NCI-H510A (cell line): Measurements from ENCODE around the gene PTH2R.
"Not testable (repeated sequence)": the region's sequence is repeated elsewhere in the genome, so short reads cannot be mapped to it uniquely, and the experiment has no call there.

Experiments
- DNase-seq: peaks from one replicate; lab custom pipeline; 2025; lab: John Stamatoyannopoulos, UW

PTH2R gene

GRCh38 chr2:208406474-208407451, at the start of gene PTH2R:
Gene PTH2R (plus strand): TSS chr2:208406792. CDS start chr2:208407044, 252 bp downstream.
- peak; percentile 85 for DNase-seq

- no peak for DNase-seq
Observed at GRCh38 chr2:208356846-208357574, 49.6 kb upstream of the PTH2R start.

DNA sequence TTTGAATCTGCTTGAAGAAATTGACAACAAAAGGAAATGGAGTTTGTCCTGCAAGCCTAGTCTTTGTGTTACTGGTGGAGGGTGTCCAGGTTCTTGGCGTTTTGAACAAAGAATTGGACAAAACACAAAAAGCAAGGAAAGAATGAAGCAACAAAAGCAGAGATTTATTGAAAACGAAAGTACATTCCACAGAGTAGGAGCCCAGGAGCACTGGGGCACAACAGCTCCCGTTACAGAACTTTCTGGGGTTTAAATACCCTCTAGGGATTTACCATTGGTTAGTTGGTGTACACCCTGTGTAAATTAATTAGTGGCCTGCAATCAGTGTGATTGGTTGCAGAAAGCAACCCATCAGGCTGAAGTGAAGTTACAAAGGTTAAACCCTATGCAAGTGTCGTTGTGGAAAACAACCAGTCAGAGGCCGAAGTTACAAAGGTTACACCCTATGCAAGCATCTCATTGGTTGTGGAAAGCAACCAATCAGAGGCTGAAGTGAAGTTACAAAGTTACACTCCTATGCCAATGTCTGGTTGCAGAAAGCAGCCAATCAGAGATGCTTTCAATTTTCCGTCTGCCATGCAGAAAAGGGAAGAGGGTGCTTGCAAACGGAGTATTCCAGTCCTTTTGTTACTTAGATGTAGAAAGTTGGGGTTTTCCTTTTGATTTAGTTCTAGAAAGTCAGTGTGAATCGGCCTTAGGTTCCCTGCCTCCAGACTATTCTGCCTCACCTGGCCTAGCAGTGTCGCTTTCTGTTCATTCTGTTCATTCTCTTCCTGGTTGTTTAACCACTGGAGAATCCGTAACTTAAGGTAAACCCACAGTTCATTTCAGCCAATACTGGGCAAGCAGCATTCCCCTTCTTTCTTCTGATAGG, 47.6 kb upstream of the PTH2R start:
- DNase-seq, result peak; percentile 85

DNA sequence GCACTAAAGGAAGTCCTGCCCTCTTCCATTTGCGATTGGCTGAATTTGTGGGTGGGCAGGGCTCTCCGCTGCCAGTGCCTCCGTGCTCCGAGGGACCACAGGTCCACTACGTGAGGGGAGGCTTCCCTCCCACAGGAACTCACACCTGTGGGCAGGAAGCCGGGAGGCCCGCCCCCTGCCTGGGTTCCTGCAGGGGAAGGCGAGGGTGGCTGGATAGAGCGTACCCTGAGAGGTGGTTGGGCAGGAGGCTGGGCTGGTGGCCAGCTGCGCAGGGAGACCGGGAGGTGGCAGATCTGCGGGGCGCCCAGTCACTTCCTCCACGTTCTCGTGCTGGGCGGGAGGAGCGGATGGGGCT, 47.0 kb upstream of the PTH2R start:
- peak; percentile 98 for DNase-seq

DNA sequence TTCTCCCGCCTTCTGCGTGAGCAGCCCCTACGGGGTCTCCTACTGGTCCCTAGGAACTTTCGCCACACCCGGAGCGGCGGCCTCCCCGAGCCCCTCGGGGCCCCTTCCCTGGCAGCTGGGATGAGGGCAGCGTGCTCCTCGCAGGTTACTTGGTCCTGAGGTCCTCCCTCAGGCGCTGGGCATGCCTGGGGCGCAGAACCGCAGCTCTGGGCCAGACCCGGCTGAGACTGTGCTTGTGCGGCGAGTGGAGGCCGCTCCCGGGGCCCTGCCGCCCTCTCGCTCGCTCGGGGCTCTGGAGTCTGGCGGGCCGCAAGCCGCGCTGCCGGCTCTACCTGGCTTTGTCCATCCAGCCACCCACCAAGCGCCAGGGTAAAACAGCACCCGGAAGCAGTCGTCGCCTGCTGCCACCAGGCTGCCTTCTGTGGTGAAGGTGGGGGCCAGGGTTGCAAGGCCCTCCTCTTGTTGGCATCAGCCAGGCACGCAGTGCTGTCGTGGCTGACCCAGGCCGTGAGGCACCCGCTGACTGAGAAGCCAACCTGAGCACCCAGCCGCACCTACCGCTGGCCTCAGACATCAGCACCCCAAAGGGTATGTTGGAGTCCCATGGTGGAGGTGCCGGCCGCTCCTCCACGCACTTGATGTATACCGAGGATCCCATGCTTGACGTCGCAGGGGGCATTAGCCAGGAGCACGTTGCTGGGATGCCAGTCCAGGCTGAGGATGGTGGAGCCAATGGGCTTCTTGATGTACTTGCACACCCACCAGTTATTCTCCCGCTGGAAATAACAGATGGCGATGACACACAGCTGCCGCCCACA, 46.1 kb upstream of the PTH2R start:
- peak; percentile 45 for DNase-seq

DNA sequence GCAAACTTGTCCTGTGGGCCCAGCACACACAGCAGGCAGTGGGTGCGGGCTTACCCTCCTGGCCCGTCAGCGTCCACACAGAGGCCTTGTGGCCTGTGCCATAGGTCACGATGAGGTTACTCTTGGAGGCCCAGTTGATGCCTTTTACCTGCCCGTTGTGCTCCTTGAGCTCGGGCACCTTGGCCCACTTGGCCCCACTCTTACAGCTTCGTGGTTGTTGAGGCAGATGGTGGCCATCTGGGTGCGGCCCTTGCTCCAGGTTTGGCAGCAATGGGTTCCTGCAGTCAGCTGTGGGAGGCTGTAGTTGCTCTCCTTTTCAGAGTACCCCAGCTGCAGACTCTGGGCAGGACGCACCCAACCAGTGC, 45.5 kb upstream of the PTH2R start:
- no peak for DNase-seq

- no peak for DNase-seq
Observed at GRCh38 chr2:208363485-208363884, 43.1 kb upstream of the PTH2R start.

DNA sequence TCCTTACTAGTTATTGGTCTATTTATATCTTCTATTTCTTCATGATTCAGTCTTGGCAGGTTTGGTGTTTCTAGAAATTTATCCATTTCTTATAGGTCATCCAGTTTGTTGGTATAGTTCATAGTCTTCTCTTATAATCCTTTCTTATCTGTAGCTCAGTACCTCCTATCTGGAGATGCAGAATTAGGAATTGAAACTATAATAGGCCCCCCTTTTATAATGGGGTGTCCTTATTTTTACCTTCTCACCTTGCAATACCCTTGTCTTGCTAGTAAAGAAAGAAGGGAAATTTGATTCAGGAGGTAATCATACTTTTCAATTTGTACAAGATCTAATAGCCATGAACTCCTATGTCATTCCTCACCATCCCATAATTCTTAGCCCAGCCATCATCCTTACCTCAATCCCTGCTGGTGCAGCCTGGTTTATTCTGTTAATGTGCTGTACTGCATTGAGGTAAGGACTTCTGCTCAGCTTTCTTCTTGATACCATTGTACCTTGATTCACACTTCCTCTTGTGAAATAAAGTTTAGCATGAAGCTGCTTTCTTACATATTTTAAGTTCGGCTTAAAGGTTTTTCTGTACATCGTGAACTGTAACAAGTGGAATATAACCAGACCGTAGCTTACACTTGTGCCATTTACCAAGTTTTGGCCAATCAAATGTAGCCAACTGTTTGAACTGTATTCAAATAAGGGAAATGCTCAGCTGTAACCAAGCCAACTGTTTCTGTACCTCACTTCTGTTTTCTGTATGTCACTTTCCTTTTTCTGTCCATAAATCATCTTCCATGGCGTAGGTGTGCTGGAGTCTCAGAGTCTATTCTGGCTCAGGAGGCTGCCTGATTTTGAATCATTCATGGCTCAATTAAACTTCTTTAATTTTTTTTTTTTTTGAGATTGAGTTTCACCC, 40.1 kb upstream of the PTH2R start:
- DNase-seq, result no peak

DNA sequence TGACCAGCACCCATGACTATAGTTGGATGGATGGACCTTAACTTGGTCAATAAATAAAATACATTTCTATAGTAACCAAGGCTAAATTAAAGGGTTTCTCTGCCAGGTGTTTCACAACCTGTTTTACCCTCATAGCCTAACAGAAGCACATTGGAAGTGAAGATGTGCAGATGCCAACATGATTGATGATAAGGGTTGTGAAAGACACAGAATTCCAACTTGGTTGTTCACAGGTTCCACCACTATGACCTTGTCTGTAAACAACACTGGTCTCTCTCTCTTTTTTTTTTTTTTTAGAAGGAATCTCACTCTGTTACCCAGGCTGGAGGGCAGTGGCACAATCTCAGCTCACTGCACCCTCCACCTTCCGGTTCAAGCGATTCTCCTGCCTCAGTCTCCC, 37.5 kb upstream of the PTH2R start:
- no peak for DNase-seq

DNA sequence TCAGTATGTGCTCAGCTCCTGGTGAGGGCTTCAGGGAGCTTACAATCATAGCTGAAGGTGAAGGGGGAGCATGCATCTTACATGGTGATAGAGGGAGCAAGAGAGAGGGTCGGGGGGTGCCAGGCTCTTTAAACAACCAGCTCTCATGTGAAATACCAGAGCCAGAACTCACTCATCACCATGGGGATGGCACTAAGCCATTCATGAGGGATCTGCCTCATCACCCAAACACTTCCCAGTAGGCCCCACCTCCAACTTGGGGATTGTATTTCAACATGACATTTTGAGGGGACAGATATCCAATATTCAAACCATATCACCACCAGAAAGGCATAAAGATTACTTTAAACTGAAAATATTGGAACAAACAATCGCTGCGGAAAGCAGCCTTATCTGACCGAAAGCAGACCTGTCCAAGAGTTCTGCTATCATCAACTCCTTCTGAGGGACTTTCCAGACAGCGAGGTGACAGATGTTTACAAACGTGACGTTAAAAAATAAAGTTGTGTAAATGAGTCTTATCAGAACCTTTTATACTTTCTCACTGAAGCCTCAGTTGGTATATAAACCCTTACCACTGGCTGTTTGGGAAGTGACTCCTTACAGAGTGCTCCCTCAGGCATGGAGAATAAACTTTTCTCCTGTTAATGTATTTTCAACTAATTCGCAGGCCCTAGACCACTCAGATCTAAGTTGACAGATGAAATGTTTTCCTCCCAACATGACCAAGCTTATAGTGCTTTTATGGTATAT, 35.5 kb upstream of the PTH2R start:
- DNase-seq, result no peak

DNA sequence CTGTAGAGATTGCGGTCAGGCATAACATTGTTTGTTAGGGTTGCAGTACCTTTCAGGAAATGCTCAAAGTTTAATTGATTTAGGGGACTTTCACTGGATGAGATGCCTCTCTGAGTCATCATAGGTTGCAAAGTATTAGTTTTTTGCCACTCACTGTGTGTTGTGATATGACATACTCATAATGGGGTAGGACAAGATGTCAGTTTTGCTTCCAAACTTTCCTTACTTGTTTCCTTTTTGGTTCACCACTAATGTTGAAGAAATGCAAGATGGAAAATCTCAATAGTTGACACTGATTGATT, 35.0 kb upstream of the PTH2R start:
- DNase-seq, result no peak

DNA sequence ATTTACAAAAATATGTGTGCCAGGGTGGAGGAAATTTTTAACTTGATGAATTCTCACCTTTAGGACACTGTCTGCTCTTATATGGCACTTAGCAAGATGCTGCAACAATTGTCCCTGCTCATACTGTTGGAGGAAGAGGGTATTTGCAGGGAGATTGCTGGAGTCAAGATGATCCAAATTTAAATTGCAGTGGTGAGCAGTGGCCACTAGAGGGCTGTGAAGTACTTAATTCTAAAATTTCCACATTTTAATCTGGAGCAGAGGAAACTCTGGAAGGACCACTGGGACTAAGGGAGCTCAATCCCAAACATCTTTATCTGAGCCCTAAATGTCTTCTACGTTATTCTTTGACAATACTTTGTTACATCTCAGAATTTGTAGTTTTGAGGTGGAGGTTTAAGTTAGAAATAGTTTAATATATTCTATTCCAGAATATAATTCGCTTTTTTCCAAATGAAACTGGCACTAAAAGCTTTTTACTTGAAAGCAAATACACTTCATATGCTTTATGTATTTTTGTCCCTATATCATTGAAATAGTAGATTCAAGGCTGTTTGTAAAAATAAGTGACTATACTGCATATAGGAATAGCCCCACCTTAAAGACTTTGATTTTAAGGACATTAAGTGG, 33.0 kb upstream of the PTH2R start:
- no peak for DNase-seq

DNA sequence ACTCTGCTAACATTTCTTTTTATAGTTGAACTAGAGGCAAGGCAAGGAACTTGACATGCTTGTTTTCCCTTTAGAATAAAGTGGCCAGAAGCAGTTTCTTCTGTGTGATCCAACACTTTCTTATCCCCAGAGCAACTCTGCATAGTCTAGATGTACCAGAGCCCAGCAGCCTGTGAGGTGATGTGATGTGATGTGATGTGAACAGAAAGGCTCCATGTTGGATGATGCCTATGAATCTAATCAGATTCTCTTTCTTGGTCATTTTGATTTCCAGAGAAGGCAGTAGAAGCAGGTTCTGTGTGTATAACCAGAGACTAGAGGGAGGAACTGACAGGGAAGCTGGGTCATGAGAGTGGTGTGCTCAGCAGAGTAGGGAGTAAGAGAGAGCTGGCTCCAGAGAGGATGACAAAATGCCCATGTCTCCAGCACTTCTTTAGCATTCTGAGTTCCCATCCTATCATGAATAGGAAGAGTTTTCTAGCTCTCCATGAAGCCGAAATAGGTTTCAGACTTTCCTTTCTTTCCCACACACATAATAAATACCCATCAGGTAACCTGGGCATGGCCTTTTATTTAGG, 31.0 kb upstream of the PTH2R start:
- no peak for DNase-seq

GRCh38 chr2:208377344-208377860, 29.2 kb upstream of the PTH2R start:
- not testable (repeated sequence) for DNase-seq

- DNase-seq, result no peak
Observed at GRCh38 chr2:208379192-208379591, 27.4 kb upstream of the PTH2R start.

DNA sequence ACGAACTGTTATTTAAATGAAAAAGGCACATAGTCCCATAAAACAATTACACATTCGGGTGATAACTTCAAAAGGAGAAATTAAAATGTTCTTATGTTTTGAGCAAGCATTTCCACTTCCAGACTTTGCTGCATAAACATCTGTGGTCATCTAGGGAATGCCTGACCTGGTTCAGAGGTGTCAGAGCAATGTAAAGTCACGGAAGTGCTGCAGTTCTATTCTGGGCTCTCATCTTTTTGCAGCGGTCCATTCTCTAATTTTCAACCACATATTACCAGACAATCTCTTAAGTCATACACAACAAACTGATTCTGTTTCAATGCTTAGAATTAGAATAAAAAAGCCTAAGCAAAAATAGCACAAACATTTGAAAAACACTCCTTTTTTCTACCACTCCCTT, 22.0 kb upstream of the PTH2R start:
- DNase-seq, result no peak

GRCh38 chr2:208386541-208386940, 20.1 kb upstream of the PTH2R start:
- DNase-seq, result no peak

GRCh38 chr2:208389940-208390339, 16.7 kb upstream of the PTH2R start:
- DNase-seq, result no peak

- no peak for DNase-seq
Observed at GRCh38 chr2:208392300-208392699, 14.3 kb upstream of the PTH2R start.
